Measurements from ENCODE around the gene CD8B. TPM values are rescaled to one million over a fixed set of nuclear protein-coding genes. Genes with fewer than 3 reads are reported as not detected.

CD8B gene
- total RNA-seq, 1 experiment from 2014 or later, result 0.24 TPM

- Mint-ChIP-seq H3K4me1 (peaks cover 0 to 9% of the 10 kb centered on the region in 2 experiments), H3K27ac (no peak overlapping the region), H3K36me3 (ENCODE audit: insufficient read depth in 1 of 3, low read depth in 3 of 3) (peaks cover 0 to 7% (median 2%) of the 10 kb centered on the region in 3 experiments; a peak in 3 of 7 replicates), H3K4me3 (no peak overlapping the region), H3K27me3 (ENCODE audit: low read depth) (peaks cover 12% of the 10 kb centered on the region), H3K9me3 (peaks cover 6% of the 10 kb centered on the region in 2 experiments; a peak in 4 of 5 replicates)
- H3K4ac ChIP-seq (ENCODE audit: low read depth, low read length), result no peak overlapping the region
- no peaks in the 10 kb centered on the region for H3K27me3 ChIP-seq (ENCODE audit: insufficient read depth, low read length)
- H2BK20ac ChIP-seq (ENCODE audit: low read depth, low read length, poor library complexity, severe bottlenecking), result no peak overlapping the region
- H4K20me1 ChIP-seq (ENCODE audit: control insufficient read depth, insufficient read depth, insufficient read length), result no peaks in the 10 kb centered on the region
- H3K9me3 ChIP-seq (ENCODE audit: control insufficient read depth, low read depth, low read length), result peaks cover 4% of the 10 kb centered on the region
- no peak for TF ChIP-seq CTCF (conservative IDR thresholded peaks at IDR 0.05)
- no peaks in the 10 kb centered on the region for H3K79me2 ChIP-seq (ENCODE audit: insufficient read depth, low read length)
- H2AFZ ChIP-seq (ENCODE audit: low read length), result no peak overlapping the region
- no peak overlapping the region for H2BK12ac ChIP-seq (ENCODE audit: insufficient read length, low read depth, low read length)
- no peak for DNase-seq
- H3K4me2 ChIP-seq (ENCODE audit: insufficient read depth, insufficient read length, low read length), result no peak overlapping the region
- no peak overlapping the region for H3K56ac ChIP-seq (ENCODE audit: insufficient read length, low read depth, low read length)
- no peak overlapping the region for H2BK15ac ChIP-seq (ENCODE audit: low read depth, low read length)
- no peak overlapping the region for H2BK120ac ChIP-seq (ENCODE audit: low read depth, low read length, poor library complexity, severe bottlenecking)
- H3K79me1 ChIP-seq (ENCODE audit: insufficient read depth, low read depth, low read length, poor library complexity, severe bottlenecking), result no peaks in the 10 kb centered on the region
- no peak overlapping the region for H3K18ac ChIP-seq (ENCODE audit: insufficient read length, low read depth, low read length)
- H4K91ac ChIP-seq (ENCODE audit: insufficient read length, low read depth, low read length), result no peak overlapping the region
- no peak overlapping the region for H3K27ac ChIP-seq (ENCODE audit: insufficient read length, low read depth, low read length)
- no peak overlapping the region for H4K5ac ChIP-seq (ENCODE audit: insufficient read length, low read depth, low read length)
- no peak overlapping the region for H4K8ac ChIP-seq (replicated peaks; ENCODE audit: insufficient read length, low read depth, low read length)
- no peak overlapping the region for H3T11ph ChIP-seq (ENCODE audit: low read length)
- no peak overlapping the region for H3K23ac ChIP-seq (ENCODE audit: insufficient read length, low read depth, low read length)
- no peak overlapping the region for H3K9ac ChIP-seq (ENCODE audit: extremely low read depth, insufficient read length, low read length)
- H2AK5ac ChIP-seq (ENCODE audit: insufficient read length, low read length), result no peak overlapping the region
- H3K4me1 ChIP-seq (ENCODE audit: insufficient read depth, low read length), result no peaks in the 10 kb centered on the region
- H3K23me2 ChIP-seq (ENCODE audit: insufficient read length, low read depth, low read length, poor library complexity, severe bottlenecking), result no peaks in the 10 kb centered on the region
- WGBS (ENCODE audit: extremely low coverage, insufficient read length, low lambda C conversion rate), result no CpG with 5 or more reads among the region's 11 CpGs
- no peak overlapping the region for H2BK5ac ChIP-seq (ENCODE audit: insufficient read length, low read length)
- no peak overlapping the region; the same call in 1 of the 2 replicates for H3K14ac ChIP-seq (ENCODE audit: insufficient read depth, low read length)
Observed at GRCh38 chr2:86825036-86825692, 36.5 kb downstream of the CD8B start.
